SH-SY5Y (cell line): ENCODE data around the gene SPECC1L.

Experiments used
- GATA2 ChIP-seq: IDR thresholded peaks from 2 replicates; pipeline ENCODE4 v1.6.1; 2011; ENCODE audit warnings: mild to moderate bottlenecking, low read depth, low read length
- GATA3 ChIP-seq: IDR thresholded peaks from 2 replicates; pipeline ENCODE4 v1.6.1; 2011; ENCODE audit warnings: low read depth, mild to moderate bottlenecking, low read length, moderate library complexity

Gene SPECC1L

DNA sequence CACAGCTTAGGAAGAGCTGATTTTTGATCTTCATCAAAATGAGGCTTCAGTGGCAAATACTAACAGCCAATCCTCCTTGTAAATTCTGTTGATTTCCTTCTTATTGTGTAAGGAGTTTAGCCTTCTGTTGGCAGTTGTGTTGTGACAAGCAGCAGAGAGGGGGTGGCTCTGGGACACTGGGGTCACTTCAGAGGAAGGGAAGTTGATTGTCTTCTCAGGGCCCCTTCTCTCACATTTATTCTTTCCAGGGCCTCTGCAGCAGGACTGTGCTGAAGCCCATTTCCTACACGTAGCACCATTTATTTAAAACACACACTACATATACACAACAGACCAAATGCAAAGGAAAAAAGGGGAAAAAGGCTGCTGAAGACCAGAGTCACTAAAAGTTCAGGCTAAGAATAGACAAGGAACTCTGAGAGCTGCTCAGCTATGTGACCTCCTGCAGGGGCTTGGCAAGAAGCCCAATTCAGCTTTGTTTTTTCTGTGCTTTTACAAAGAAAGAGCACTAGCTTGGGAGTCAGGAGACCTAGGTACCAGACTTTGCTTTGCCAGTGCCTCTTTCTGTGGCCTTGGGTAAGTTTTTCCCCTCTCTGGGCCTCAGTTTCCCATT lies 196.2 kb downstream of the SPECC1L start:
- TF ChIP-seq GATA2 (no peak), GATA3 (no peak)

DNA sequence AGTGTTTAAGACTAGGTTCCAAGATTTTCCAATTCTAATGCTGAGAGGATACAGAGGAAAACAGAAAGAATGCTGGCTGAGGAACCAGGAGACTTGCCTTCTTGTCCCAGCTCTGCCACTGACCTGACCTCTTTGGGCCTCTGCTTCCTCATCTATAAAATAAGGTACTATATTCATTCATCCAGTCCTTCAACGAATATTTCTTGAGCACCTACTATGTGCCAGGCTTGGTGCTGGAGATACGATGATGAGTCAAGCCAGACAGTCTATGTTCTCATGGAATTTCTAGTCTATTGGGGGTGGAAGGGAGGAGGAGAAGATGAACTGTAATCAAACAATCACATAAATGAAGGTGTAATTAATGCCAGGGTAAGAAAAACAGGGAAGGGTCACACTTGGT lies 196.7 kb downstream of the SPECC1L start:
- no peak for TF ChIP-seq GATA2
- no peak for TF ChIP-seq GATA3
